Hepatocyte (in vitro differentiated cells): ENCODE results near the gene PDE7B.

Experiments used
- CTCF ChIP-seq: fragments of 200-600 bp; sonication (generic); IDR thresholded peaks from 2 replicates; pipeline ENCODE4 v1.5.1; 2016; ENCODE audit warnings: antibody characterized with exemption, mild to moderate bottlenecking; ENCODE audit not compliant: poor library complexity
- EZH2 ChIP-seq: fragments of 200-600 bp; sonication (generic); IDR thresholded peaks from 2 replicates; pipeline ENCODE4 v1.6.1; 2016; ENCODE audit warnings: antibody characterized with exemption, mild to moderate bottlenecking, borderline replicate concordance

GRCh38 chr6:136114661-136115060, 263.2 kb downstream of the PDE7B start:
- TF ChIP-seq CTCF (no peak), EZH2 (no peak)
